A673 (cell line): Measurements from ENCODE around the gene KEL. TPM values are rescaled to one million over a fixed set of nuclear protein-coding genes. Genes with fewer than 3 reads are reported as not detected.

Source experiments
- Bru-seq: library from RNA; stranded (reverse); fragments of 400-500 nt; gene quantifications from one replicate; lab custom pipeline; 2021; lab: Mats Ljungman, UMichigan
- BruChase-seq, 2 experiments: library from RNA; stranded (reverse); fragments of 400-500 nt; gene quantifications; one replicate each; lab custom pipeline; 2021; lab: Mats Ljungman, UMichigan
- BruUV-seq: library from RNA; stranded (reverse); fragments of 400-500 nt; replicated peaks from 2 replicates; lab custom pipeline; 2021; lab: Mats Ljungman, UMichigan
- CTCF ChIA-PET: fragments of 300-600 bp; sonication (Branson Sonifier 250); formaldehyde crosslinking; loops from one replicate; lab custom pipeline; 2022; ENCODE audit warnings: antibody characterized with exemption; lab: Charles Lee
- POLR2A ChIA-PET: fragments of 300-600 bp; sonication (Branson Sonifier 250); formaldehyde crosslinking; loops from one replicate; lab custom pipeline; 2022; ENCODE audit warnings: antibody characterized with exemption; ENCODE audit not compliant: low non-redundant PET; lab: Charles Lee
- DNase-seq: peaks from one replicate; pipeline ENCODE4 v3.0.0-alpha.2; 2015; ENCODE audit warnings: low spot score
- H3K27ac ChIP-seq: fragments of 200-600 bp; sonication (generic); 2 replicates; pipeline ENCODE4 v1.5.1; 2016; ENCODE audit warnings: mixed run types, low read depth, mild to moderate bottlenecking, mixed read lengths, antibody characterized with exemption, low read length; ENCODE audit not compliant: poor library complexity, severe bottlenecking
- H3K27me3 ChIP-seq: fragments of 200-600 bp; sonication (generic); replicated peaks from 2 replicates; pipeline ENCODE4 v1.6.1; 2017; ENCODE audit warnings: mixed run types, low read depth, mild to moderate bottlenecking, mixed read lengths, antibody characterized with exemption, low read length; ENCODE audit not compliant: insufficient read depth, poor library complexity
- H3K36me3 ChIP-seq: fragments of 200-600 bp; sonication (generic); 2 replicates; pipeline ENCODE4 v1.6.1; 2016; ENCODE audit warnings: mixed run types, mild to moderate bottlenecking, mixed read lengths, antibody characterized with exemption, low read length; ENCODE audit not compliant: insufficient read depth, poor library complexity, severe bottlenecking
- H3K4me1 ChIP-seq: fragments of 200-600 bp; sonication (generic); 2 replicates; pipeline ENCODE4 v1.6.1; 2017; ENCODE audit warnings: mixed run types, mild to moderate bottlenecking, mixed read lengths, antibody characterized with exemption, low read length; ENCODE audit not compliant: insufficient read depth, poor library complexity, severe bottlenecking
- H3K4me3 ChIP-seq: fragments of 200-600 bp; sonication (generic); 2 replicates; pipeline ENCODE4 v1.5.1; 2016; ENCODE audit warnings: low read depth, mixed run types, mild to moderate bottlenecking, mixed read lengths, low read length; ENCODE audit not compliant: poor library complexity, severe bottlenecking
- H3K9me3 ChIP-seq: fragments of 200-600 bp; sonication (generic); 2 replicates; pipeline ENCODE4 v1.6.1; 2016; ENCODE audit warnings: mixed run types, low read depth, mild to moderate bottlenecking, mixed read lengths, antibody characterized with exemption, low read length; ENCODE audit not compliant: poor library complexity, severe bottlenecking
- CTCF ChIP-seq: fragments of 300-800, 200-600 bp; sonication (generic); conservative IDR thresholded peaks from 2 replicates; pipeline ENCODE4 v1.5.1; 2017; ENCODE audit warnings: low read depth, mild to moderate bottlenecking, antibody characterized with exemption, low read length, moderate library complexity, mixed read lengths
- EZH2 ChIP-seq: fragments of 200-600 bp; sonication (generic); IDR thresholded peaks from 2 replicates; pipeline ENCODE4 v1.6.1; 2017; ENCODE audit warnings: borderline replicate concordance, low read depth, mild to moderate bottlenecking, mixed read lengths, antibody characterized with exemption, low read length; ENCODE audit not compliant: poor library complexity, severe bottlenecking
- intact Hi-C: fragments of 100-400 bp; cut with micrococcal nuclease; formaldehyde crosslinking; loops from one replicate; pipeline ENCODE4 v1.10.0; 2022; ENCODE audit not compliant: unreplicated experiment
- long read RNA-seq: library from polyadenylated mRNA; stranded (forward); transcript quantifications from one replicate; pipeline ENCODE4 v2.0.0, GENCODE V29; 2022
- total RNA-seq: library from RNA; stranded (reverse); gene quantifications from 2 replicates; pipeline ENCODE4 v1.2.3, GENCODE V29; 2021

Gene KEL, protein sequence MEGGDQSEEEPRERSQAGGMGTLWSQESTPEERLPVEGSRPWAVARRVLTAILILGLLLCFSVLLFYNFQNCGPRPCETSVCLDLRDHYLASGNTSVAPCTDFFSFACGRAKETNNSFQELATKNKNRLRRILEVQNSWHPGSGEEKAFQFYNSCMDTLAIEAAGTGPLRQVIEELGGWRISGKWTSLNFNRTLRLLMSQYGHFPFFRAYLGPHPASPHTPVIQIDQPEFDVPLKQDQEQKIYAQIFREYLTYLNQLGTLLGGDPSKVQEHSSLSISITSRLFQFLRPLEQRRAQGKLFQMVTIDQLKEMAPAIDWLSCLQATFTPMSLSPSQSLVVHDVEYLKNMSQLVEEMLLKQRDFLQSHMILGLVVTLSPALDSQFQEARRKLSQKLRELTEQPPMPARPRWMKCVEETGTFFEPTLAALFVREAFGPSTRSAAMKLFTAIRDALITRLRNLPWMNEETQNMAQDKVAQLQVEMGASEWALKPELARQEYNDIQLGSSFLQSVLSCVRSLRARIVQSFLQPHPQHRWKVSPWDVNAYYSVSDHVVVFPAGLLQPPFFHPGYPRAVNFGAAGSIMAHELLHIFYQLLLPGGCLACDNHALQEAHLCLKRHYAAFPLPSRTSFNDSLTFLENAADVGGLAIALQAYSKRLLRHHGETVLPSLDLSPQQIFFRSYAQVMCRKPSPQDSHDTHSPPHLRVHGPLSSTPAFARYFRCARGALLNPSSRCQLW
- total RNA-seq (not detected in 2 replicates), Bru-seq, nascent RNA (percentile 10 among the genes with signal in this experiment), BruChase-seq, experiment 1, labeled RNA remaining after a 2-hour chase (percentile 33 among the genes with signal in this experiment), BruChase-seq, experiment 2, labeled RNA remaining after a 6-hour chase (percentile 28 among the genes with signal in this experiment)
- long read RNA-seq, partial matches to known transcripts, result 0 of 1 reads
- long read RNA-seq, other reads (novel, unspliced or antisense), result 1 of 1 reads

GRCh38 chr7:142961973-142962926 is at the start of gene KEL:
TSS of gene KEL (minus strand) at chr7:142962363. CDS start at chr7:142962206, 157 bp downstream.
- CTCF ChIA-PET, result no interaction called here

DNA sequence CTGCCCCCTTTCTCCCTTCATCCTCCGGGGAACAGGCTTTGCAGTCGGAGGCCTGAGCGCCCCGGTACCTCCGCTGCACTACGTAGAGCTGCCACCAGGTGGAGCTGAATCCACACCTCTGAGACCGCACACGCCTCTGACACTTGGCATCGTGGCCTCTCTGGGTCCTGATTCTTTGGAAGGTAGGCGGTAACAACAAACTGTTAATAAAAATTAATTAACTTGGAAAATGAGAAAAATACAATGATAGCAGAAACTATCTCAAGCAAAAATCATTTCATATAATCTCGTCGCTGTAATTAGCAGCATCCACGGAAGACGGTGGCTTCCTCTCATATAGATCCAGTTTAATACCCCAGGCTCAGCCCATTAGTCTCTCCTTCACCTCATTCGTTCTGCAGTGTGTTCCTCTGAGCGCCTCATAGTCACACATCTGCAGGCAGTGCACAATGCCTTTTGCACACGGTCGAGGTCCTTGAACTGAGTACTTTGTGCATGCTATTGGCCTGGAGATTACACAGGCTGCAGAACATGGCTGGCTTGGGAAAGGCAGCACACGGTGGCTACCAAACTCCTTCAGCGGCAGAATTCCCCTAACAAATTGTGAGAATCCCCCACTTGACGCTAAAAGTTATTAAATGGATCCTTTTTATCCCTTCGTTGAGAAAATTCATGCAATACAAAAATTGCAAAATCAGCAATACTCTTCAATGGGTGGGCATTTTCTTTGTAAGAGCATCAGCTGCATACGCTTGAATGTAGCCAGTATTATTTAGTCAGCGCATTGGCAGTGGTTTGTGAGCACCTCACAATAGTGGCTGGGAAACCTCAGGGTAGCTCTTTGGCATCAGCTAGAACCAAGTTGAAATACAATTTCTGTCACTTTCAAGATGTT is 46.1 kb upstream of the KEL start:
- intact Hi-C loops, result loop anchor here (1.0 to 10.0 kb wide), 2 partner anchors 207 to 403 kb away; no protein-coding TSS in a partner anchor
- H3K36me3 ChIP-seq, result no peaks in the 10 kb centered on the region
- no peak overlapping the region for H3K27ac ChIP-seq
- POLR2A ChIA-PET, result no interaction called here
- CTCF ChIA-PET, result interaction anchor here (0.5 to 5.4 kb wide), 3 partner anchors 64 to 207 kb away, joined by 3 to 54 read pairs (median 5); no protein-coding TSS in a partner anchor
- H3K27me3 ChIP-seq, result peaks cover 6% of the 10 kb centered on the region
- H3K9me3 ChIP-seq, result no peaks in the 10 kb centered on the region
- no peak for TF ChIP-seq EZH2
- peak; percentile 96 for TF ChIP-seq CTCF
- no peak overlapping the region for H3K4me3 ChIP-seq
- no TSS peak for BruUV-seq
- peak; percentile 77 for DNase-seq
- no peaks in the 10 kb centered on the region for H3K4me1 ChIP-seq

More at GRCh38 chr7:142961973-142962926, at the start of gene KEL:
- DNase-seq, result no peak
- intact Hi-C loops, result no loop called here
- H3K36me3 ChIP-seq, result no peaks in the 10 kb centered on the region
- POLR2A ChIA-PET, result no interaction called here
- no peak within 1 kb of the TSS for H3K4me3 ChIP-seq
- TF ChIP-seq EZH2, result no peak
- no peak for TF ChIP-seq CTCF
- no TSS peak for BruUV-seq
- peaks cover 3% of the 10 kb centered on the region for H3K27me3 ChIP-seq
- no peaks in the 10 kb centered on the region for H3K4me1 ChIP-seq
- H3K27ac ChIP-seq, result no peak within 1 kb of the TSS
- no peaks in the 10 kb centered on the region for H3K9me3 ChIP-seq
